ENCODE data around the gene CTRB2. TPM values are rescaled to one million over a fixed set of nuclear protein-coding genes. Genes with fewer than 3 reads are reported as not detected.

Gene CTRB2
- total RNA-seq, 1 donor from 2014 or later: not detected

DNA sequence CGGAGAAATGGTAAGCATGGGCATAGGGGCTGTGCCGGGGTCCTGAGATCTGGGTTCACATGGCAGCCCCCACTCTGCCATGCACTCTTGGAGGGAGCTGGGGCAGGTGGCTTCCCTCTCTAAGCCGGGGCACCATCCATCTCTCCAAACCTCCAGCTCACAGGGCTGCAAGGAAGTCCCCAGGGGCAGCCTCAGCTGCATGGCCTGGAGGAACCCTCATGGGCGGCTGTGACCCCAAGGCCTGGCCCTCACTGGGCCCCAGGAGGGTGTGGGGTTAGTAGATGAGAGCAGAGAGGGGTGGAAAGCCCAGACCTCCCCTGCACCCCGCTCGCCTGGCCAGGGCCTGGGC lies 2.6 kb downstream of the CTRB2 start:
- H3K27ac Mint-ChIP-seq (ENCODE audit: unreplicated experiment): no peak overlapping the region
- DNase-seq (ENCODE audit: low spot score): peak; percentile 49
- H3K4me3 Mint-ChIP-seq (ENCODE audit: unreplicated experiment): no peak overlapping the region
- H3K27me3 Mint-ChIP-seq (ENCODE audit: low read depth): no peaks in the 10 kb centered on the region
- no peaks in the 10 kb centered on the region for H3K36me3 Mint-ChIP-seq (ENCODE audit: low read depth)
- no peaks in the 10 kb centered on the region for H3K9me3 Mint-ChIP-seq (ENCODE audit: low read depth)
- TF ChIP-seq, protein P1, sequence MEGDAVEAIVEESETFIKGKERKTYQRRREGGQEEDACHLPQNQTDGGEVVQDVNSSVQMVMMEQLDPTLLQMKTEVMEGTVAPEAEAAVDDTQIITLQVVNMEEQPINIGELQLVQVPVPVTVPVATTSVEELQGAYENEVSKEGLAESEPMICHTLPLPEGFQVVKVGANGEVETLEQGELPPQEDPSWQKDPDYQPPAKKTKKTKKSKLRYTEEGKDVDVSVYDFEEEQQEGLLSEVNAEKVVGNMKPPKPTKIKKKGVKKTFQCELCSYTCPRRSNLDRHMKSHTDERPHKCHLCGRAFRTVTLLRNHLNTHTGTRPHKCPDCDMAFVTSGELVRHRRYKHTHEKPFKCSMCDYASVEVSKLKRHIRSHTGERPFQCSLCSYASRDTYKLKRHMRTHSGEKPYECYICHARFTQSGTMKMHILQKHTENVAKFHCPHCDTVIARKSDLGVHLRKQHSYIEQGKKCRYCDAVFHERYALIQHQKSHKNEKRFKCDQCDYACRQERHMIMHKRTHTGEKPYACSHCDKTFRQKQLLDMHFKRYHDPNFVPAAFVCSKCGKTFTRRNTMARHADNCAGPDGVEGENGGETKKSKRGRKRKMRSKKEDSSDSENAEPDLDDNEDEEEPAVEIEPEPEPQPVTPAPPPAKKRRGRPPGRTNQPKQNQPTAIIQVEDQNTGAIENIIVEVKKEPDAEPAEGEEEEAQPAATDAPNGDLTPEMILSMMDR (IDR thresholded peaks at IDR 0.05): no peak
- peaks cover 8% of the 10 kb centered on the region for H3K4me1 Mint-ChIP-seq (ENCODE audit: low read depth)

DNA sequence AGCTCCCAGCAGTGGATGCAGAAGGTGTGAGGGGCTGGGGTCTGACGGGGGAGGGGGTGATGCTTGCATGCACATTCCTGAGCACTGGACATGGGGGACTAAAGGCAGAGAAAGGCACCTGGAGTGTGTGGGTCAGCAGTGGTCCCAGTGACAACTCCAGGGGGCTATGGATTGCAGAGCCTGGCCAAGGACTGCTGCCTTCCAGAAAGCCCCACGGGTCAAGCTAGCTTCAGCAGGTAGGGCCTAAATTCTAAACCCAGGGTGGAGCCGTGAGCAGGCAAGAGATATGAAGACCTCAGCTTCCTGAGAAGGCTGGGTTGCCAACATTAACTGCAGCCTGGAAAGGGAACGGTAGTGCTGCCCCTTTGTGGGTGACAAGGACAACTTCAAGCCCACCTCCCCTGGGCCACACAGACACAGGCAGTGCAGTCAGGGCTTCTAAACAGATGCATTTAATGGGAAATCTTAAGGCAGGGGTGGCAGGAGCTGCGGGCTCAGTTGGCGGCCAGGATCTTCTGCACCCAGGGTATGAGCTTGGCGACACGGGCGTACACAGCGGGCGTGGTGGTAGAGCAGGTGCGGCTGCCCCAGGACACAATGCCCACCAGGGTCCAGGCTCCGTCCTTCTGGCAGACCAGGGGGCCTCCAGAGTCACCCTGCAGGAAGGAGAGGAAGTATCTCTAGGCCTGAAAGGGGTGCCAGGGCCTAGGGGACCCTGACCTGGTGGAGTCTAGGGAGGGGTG lies 3.1 kb downstream of the CTRB2 start:
- Mint-ChIP-seq H3K4me1 (ENCODE audit: low read depth) (peaks cover 11% of the 10 kb centered on the region), H3K27me3 (ENCODE audit: low read depth) (no peaks in the 10 kb centered on the region), H3K4me3 (ENCODE audit: unreplicated experiment) (no peak overlapping the region), H3K9me3 (ENCODE audit: low read depth) (no peaks in the 10 kb centered on the region), H3K27ac (ENCODE audit: unreplicated experiment) (no peak overlapping the region), H3K36me3 (ENCODE audit: low read depth) (no peaks in the 10 kb centered on the region)
- TF ChIP-seq, protein P1 (IDR thresholded peaks at IDR 0.05): no peak
- DNase-seq (ENCODE audit: low spot score): peak; percentile 83

DNA sequence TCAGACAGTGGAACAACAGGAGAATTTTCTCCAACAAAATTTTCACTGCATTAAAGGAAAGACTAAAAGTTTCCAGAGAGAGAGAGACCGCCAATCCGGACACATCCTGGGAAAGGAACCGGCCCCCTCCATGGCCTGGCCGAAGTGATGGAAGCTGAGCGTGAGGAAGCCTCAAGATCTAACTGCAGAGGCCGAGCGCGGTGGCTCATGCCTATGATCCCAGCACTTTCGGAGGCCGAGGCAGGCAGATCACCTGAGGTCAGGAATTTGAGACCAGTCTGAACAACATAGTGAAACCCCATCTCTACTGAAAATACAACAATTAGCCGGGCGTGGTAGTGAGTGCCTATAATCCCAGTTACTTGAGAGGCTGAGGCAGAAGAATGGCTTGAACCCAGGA lies 3.9 kb downstream of the CTRB2 start:
- H3K27ac Mint-ChIP-seq (ENCODE audit: unreplicated experiment): no peak overlapping the region
- DNase-seq (ENCODE audit: low spot score): peak; percentile 61
- H3K9me3 Mint-ChIP-seq (ENCODE audit: low read depth): no peaks in the 10 kb centered on the region
- H3K4me3 Mint-ChIP-seq (ENCODE audit: unreplicated experiment): no peak overlapping the region
- TF ChIP-seq, protein P1 (IDR thresholded peaks at IDR 0.05): no peak
- no peaks in the 10 kb centered on the region for H3K36me3 Mint-ChIP-seq (ENCODE audit: low read depth)
- no peaks in the 10 kb centered on the region for H3K27me3 Mint-ChIP-seq (ENCODE audit: low read depth)
- peaks cover 11% of the 10 kb centered on the region for H3K4me1 Mint-ChIP-seq (ENCODE audit: low read depth)

DNA sequence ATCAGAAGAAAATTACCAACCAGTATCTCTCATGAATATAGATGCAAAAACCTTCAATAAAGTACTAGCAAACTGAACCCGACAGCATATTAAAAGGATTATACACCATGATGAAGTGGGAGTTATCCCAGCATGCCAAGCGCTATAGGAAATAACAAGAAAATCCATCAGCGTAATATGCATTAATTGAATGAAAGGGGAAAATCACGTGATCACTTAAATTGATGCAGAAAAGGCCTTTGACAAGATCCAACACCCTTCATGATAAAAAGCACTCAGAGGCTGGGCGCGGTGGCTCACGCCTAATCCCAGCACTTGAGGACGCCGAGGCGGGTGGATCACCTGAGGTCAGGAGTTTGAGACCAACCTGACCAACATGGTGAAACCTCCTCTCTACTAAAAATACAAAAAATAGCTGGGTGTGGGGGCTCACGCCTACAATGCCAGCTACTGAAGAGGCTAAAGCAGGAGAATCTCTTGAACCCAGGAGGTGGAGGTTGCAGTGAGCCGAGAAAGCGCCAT lies 4.8 kb downstream of the CTRB2 start:
- no peaks in the 10 kb centered on the region for H3K36me3 Mint-ChIP-seq (ENCODE audit: low read depth)
- no peak overlapping the region for H3K27ac Mint-ChIP-seq (ENCODE audit: unreplicated experiment)
- peaks cover 11% of the 10 kb centered on the region for H3K4me1 Mint-ChIP-seq (ENCODE audit: low read depth)
- no peak overlapping the region for H3K4me3 Mint-ChIP-seq (ENCODE audit: unreplicated experiment)
- H3K9me3 Mint-ChIP-seq (ENCODE audit: low read depth): no peaks in the 10 kb centered on the region
- TF ChIP-seq, protein P1 (IDR thresholded peaks at IDR 0.05): no peak
- peak; percentile 29 for DNase-seq (ENCODE audit: low spot score)
- H3K27me3 Mint-ChIP-seq (ENCODE audit: low read depth): peaks cover 4% of the 10 kb centered on the region

DNA sequence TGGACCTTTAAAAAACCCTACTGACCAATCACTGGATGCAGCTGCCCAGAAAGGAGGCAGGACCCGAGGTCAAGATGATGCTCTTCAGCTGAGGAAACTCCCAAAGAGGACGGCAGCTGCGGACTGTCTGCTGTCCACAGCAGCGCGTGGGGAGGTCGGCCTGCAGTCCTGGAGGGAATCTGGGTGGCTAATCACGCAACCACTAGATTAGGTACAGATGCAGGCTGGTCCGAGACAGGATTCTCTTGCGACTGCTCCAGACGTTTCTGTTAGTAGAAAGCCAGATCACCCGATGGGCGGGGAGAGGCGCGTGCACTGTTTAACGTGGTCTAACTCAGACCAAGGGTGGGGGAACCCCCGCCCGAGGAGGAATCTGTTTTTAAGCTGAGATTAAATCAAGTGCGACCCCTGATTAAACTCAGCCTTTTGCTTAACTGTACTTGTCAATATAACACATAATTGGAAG lies 8.8 kb downstream of the CTRB2 start:
- Mint-ChIP-seq H3K27me3 (ENCODE audit: low read depth) (peaks cover 9% of the 10 kb centered on the region), H3K36me3 (ENCODE audit: low read depth) (no peaks in the 10 kb centered on the region), H3K4me3 (ENCODE audit: unreplicated experiment) (no peak overlapping the region), H3K9me3 (ENCODE audit: low read depth) (no peaks in the 10 kb centered on the region), H3K27ac (ENCODE audit: unreplicated experiment) (no peak overlapping the region), H3K4me1 (ENCODE audit: low read depth) (peaks cover 17% of the 10 kb centered on the region)
- TF ChIP-seq, protein P1 (IDR thresholded peaks at IDR 0.05): no peak
- peak; percentile 52 for DNase-seq (ENCODE audit: low spot score)
